Astrocyte (in vitro differentiated cells and primary cell): ENCODE measurements around the gene SYT7. TPM values are rescaled to one million over a fixed set of nuclear protein-coding genes. Genes with fewer than 3 reads are reported as not detected.

ENCODE experiments used
- DNase-seq: peaks from one replicate; pipeline ENCODE4 v3.0.0-alpha.2; 2010; ENCODE audit warnings: low read depth
- FAIRE-seq: peaks from 2 replicates; lab custom pipeline; 2011; peaks lifted over from hg19 to GRCh38; lab: Jason Lieb, UNC
- H2AFZ ChIP-seq: 2 replicates; pipeline ENCODE4 v1.6.0; 2012; ENCODE audit warnings: low read depth, low read length, inconsistent platforms
- H3K27ac ChIP-seq: 2 replicates; pipeline ENCODE4 v1.5.1; 2011; ENCODE audit warnings: low read depth, low read length, inconsistent platforms
- H3K27me3 ChIP-seq: 2 replicates; pipeline ENCODE4 v1.6.0; 2011; ENCODE audit warnings: low read length, inconsistent platforms; ENCODE audit not compliant: insufficient read depth
- H3K36me3 ChIP-seq: 2 replicates; pipeline ENCODE4 v1.5.1; 2011; ENCODE audit warnings: low read length, inconsistent platforms; ENCODE audit not compliant: insufficient read depth
- H3K4me1 ChIP-seq: 2 replicates; pipeline ENCODE4 v1.5.1; 2011; ENCODE audit warnings: low read length, inconsistent platforms; ENCODE audit not compliant: insufficient read depth
- H3K4me2 ChIP-seq: 2 replicates; pipeline ENCODE4 v1.6.0; 2012; ENCODE audit warnings: low read length, inconsistent platforms
- H3K4me3 ChIP-seq: 2 replicates; pipeline ENCODE4 v1.5.1; 2011; ENCODE audit warnings: low read depth, mild to moderate bottlenecking, low read length, inconsistent platforms; ENCODE audit not compliant: insufficient read depth
- H3K79me2 ChIP-seq: 2 replicates; pipeline ENCODE4 v1.6.0; 2012; ENCODE audit warnings: mild to moderate bottlenecking, low read length, inconsistent platforms; ENCODE audit not compliant: insufficient read depth
- H3K9ac ChIP-seq: 2 replicates; pipeline ENCODE4 v1.6.0; 2012; ENCODE audit warnings: mild to moderate bottlenecking, low read length, inconsistent platforms
- H3K9me3 ChIP-seq: 2 replicates; pipeline ENCODE4 v1.5.1; 2012; ENCODE audit warnings: low read depth, mild to moderate bottlenecking, low read length, inconsistent platforms; ENCODE audit not compliant: insufficient read depth
- H4K20me1 ChIP-seq: 2 replicates; pipeline ENCODE4 v1.6.0; 2012; ENCODE audit warnings: low read length, inconsistent platforms; ENCODE audit not compliant: insufficient read depth
- H3K27ac Mint-ChIP-seq: one replicate; pipeline ENCODE4 v1.8.0; 2021; ENCODE audit warnings: mild to moderate bottlenecking, mixed read lengths; ENCODE audit not compliant: unreplicated experiment
- H3K27me3 Mint-ChIP-seq: one replicate; pipeline ENCODE4 v1.8.0; 2021; ENCODE audit warnings: low read depth, mixed read lengths; ENCODE audit not compliant: unreplicated experiment
- H3K36me3 Mint-ChIP-seq: one replicate; pipeline ENCODE4 v1.8.0; 2021; ENCODE audit warnings: low read depth, mixed read lengths; ENCODE audit not compliant: unreplicated experiment
- H3K4me1 Mint-ChIP-seq: one replicate; pipeline ENCODE4 v1.8.0; 2021; ENCODE audit warnings: low read depth, mixed read lengths; ENCODE audit not compliant: unreplicated experiment
- H3K4me3 Mint-ChIP-seq: one replicate; pipeline ENCODE4 v1.8.0; 2021; ENCODE audit warnings: mild to moderate bottlenecking, moderate library complexity, mixed read lengths; ENCODE audit not compliant: unreplicated experiment
- H3K9me3 Mint-ChIP-seq: one replicate; pipeline ENCODE4 v1.8.0; 2021; ENCODE audit warnings: mild to moderate bottlenecking, mixed read lengths; ENCODE audit not compliant: unreplicated experiment
- EZH2 ChIP-seq: IDR thresholded peaks from 2 replicates; pipeline ENCODE4 v1.6.1; 2012; ENCODE audit warnings: mild to moderate bottlenecking, low read length, inconsistent platforms; ENCODE audit not compliant: insufficient read depth
- total RNA-seq: library from RNA; stranded (reverse); gene quantifications from 2 replicates; pipeline ENCODE4 v1.2.1, GENCODE V29; 2021
- TF ChIP-seq, protein P1 (sequence below): IDR thresholded peaks from 2 replicates; pipeline ENCODE4 v1.5.1; 2011; ENCODE audit warnings: low read depth, mild to moderate bottlenecking, inconsistent platforms, low read length, moderate library complexity; ENCODE audit not compliant: insufficient read depth

The SYT7 gene
- total RNA-seq, 1 donor from 2014 or later: 3.7 TPM

DNA sequence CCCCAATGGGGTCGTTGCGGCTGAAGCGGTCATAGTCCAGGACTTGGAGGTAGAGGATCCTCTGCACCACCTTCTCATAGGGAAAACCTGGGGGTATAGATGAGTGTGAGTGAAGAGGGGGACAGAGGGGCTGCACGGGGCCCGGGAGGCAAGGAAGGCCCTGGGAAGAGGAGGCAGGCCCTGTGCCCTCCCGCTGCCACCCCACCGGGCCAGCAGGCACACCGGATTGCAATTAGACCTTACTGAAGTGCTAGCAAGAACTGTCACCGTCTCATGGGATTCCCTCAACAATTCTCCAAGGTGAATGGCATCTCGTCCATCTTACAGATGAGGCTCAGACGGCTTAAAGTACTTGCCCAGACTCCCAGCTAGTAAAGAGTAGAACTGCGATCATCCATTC, 56.4 kb downstream of the SYT7 start:
- Histone ChIP-seq H3K4me2 (no peak overlapping the region), H3K9ac (no peak overlapping the region), H3K9me3 (no peaks in the 10 kb centered on the region), H3K27ac (no peak overlapping the region), H3K4me1 (no peaks in the 10 kb centered on the region), H3K4me3 (no peak overlapping the region), H2AFZ (no peak overlapping the region), H3K27me3 (peaks cover 30% of the 10 kb centered on the region), H3K79me2 (no peaks in the 10 kb centered on the region), H3K36me3 (no peaks in the 10 kb centered on the region), H4K20me1 (no peaks in the 10 kb centered on the region)
- FAIRE-seq (no peak), DNase-seq (no peak)
- no peak for TF ChIP-seq EZH2
- TF ChIP-seq, protein P1, sequence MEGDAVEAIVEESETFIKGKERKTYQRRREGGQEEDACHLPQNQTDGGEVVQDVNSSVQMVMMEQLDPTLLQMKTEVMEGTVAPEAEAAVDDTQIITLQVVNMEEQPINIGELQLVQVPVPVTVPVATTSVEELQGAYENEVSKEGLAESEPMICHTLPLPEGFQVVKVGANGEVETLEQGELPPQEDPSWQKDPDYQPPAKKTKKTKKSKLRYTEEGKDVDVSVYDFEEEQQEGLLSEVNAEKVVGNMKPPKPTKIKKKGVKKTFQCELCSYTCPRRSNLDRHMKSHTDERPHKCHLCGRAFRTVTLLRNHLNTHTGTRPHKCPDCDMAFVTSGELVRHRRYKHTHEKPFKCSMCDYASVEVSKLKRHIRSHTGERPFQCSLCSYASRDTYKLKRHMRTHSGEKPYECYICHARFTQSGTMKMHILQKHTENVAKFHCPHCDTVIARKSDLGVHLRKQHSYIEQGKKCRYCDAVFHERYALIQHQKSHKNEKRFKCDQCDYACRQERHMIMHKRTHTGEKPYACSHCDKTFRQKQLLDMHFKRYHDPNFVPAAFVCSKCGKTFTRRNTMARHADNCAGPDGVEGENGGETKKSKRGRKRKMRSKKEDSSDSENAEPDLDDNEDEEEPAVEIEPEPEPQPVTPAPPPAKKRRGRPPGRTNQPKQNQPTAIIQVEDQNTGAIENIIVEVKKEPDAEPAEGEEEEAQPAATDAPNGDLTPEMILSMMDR: no peak
- Mint-ChIP-seq H3K9me3 (no peaks in the 10 kb centered on the region), H3K4me3 (no peak overlapping the region), H3K27ac (peak overlapping the region; percentile 44), H3K4me1 (no peaks in the 10 kb centered on the region), H3K36me3 (peaks cover 6% of the 10 kb centered on the region), H3K27me3 (peaks cover 60% of the 10 kb centered on the region)

DNA sequence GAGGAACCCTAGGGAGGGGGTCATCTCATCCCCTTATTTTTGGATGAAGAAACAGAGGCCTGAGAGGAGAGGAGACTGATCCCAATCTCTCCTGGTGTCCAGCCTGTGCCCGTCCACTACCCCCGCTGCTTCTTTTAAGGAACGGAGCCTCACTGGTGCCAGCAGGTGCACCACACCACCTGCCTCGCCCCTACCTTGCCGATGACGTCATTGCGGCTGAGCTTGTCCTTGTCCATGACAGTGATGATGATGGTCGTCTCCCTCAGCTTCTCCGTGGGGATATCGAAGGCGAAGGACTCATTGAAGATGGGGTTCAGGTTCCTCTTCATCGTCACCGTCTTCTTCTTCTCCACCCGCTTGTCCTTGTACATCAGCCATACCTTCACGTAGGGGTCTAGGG, 58.0 kb downstream of the SYT7 start:
- no peaks in the 10 kb centered on the region for H3K9me3 Mint-ChIP-seq
- DNase-seq: no peak
- Histone ChIP-seq H3K9me3 (no peaks in the 10 kb centered on the region), H3K27me3 (peaks cover 20% of the 10 kb centered on the region), H2AFZ (no peak overlapping the region), H3K36me3 (no peaks in the 10 kb centered on the region), H3K79me2 (no peaks in the 10 kb centered on the region), H3K4me1 (no peaks in the 10 kb centered on the region), H3K9ac (no peak overlapping the region), H3K27ac (no peak overlapping the region), H3K4me2 (no peak overlapping the region), H4K20me1 (no peaks in the 10 kb centered on the region), H3K4me3 (no peak overlapping the region)
- H3K36me3 Mint-ChIP-seq: peaks cover 9% of the 10 kb centered on the region
- no peak for TF ChIP-seq EZH2
- TF ChIP-seq, protein P1: no peak
- H3K27ac Mint-ChIP-seq: no peak overlapping the region
- no peaks in the 10 kb centered on the region for H3K4me1 Mint-ChIP-seq
- FAIRE-seq: no peak
- peaks cover 54% of the 10 kb centered on the region for H3K27me3 Mint-ChIP-seq
- no peak overlapping the region for H3K4me3 Mint-ChIP-seq

DNA sequence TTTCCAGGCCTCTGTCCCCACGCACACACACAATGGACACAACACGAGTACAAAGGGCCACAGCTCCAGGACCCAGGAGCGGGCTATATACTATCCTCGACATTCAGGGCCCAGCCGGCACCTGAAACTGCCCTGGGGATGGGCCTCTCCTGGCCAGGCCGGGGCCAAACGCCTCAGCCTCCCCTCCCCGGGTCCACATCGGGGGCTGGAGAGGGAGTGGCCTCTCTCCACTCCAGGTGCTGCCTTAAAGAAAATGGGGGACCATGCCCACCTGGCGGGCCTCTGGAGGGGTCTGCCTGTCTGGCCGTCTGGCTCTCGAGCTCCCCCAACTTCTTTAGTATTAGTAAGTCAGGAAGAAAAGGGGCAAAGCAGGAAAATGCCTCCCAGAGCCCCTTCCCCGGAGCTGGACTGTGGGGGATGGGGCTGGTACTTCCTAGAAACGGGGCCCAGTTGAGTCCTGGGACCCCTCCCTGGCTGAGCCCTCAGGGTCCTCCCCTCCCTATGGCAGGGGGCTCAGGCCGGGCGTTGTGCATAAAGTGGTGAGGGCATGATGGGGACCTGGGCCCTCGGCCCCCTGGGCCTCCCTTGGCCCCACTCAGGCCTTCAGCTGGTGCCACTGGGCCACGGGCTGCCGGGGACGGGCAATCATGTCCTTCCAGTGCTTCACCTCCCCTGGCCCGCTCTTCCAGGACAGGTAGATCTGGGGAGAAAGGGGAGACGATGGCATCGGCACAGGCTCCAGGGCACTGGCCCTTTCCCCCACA, 62.7 kb downstream of the SYT7 start:
- Histone ChIP-seq H3K36me3 (no peaks in the 10 kb centered on the region), H2AFZ (no peak overlapping the region), H4K20me1 (no peaks in the 10 kb centered on the region), H3K4me1 (peaks cover 5% of the 10 kb centered on the region), H3K27me3 (peaks cover 6% of the 10 kb centered on the region), H3K9me3 (no peaks in the 10 kb centered on the region), H3K4me2 (no peak overlapping the region), H3K4me3 (no peak overlapping the region), H3K9ac (no peak overlapping the region), H3K79me2 (no peaks in the 10 kb centered on the region), H3K27ac (no peak overlapping the region)
- no peak for FAIRE-seq
- no peak for DNase-seq
- H3K36me3 Mint-ChIP-seq: peaks cover 4% of the 10 kb centered on the region
- no peak overlapping the region for H3K4me3 Mint-ChIP-seq
- TF ChIP-seq EZH2: no peak
- TF ChIP-seq, protein P1: no peak
- peaks cover 35% of the 10 kb centered on the region for H3K27me3 Mint-ChIP-seq
- no peaks in the 10 kb centered on the region for H3K9me3 Mint-ChIP-seq
- no peak overlapping the region for H3K27ac Mint-ChIP-seq
- H3K4me1 Mint-ChIP-seq: no peaks in the 10 kb centered on the region
